GM18867 (cell line): ENCODE results near the gene MYO10.
"Not testable (repeated sequence)": the region's sequence is repeated elsewhere in the genome, so short reads cannot be mapped to it uniquely, and the experiment has no call there.

Experiments used
- ATAC-seq: cut with Tn5 transposase; IDR thresholded peaks from one replicate; pipeline ENCODE4 v1.9.1; 2021; ENCODE audit warnings: mild to moderate bottlenecking, moderate library complexity; ENCODE audit not compliant: unreplicated experiment

The MYO10 gene

GRCh38 chr5:16754601-16755000 lies 181.5 kb downstream of the MYO10 start:
- no peak for ATAC-seq

DNA sequence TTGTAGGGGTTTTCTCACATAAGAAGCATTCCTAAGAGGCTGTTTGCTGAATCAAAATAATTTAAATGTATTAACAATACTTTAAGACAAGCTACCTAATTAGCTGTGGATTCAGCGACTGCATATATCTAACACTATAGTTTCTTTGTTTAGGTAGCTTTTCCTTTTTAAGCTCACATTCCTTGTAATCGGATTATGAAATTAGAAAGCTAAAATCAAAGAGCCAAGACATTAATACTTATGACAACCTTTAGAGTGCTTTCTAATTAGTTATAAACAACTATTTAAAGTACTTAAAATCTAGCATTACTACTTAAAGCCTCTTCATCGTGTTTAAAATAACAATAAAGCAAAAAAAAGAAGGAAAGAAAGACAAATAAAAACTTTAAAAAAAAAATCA lies 182.0 kb downstream of the MYO10 start:
- no peak for ATAC-seq

DNA sequence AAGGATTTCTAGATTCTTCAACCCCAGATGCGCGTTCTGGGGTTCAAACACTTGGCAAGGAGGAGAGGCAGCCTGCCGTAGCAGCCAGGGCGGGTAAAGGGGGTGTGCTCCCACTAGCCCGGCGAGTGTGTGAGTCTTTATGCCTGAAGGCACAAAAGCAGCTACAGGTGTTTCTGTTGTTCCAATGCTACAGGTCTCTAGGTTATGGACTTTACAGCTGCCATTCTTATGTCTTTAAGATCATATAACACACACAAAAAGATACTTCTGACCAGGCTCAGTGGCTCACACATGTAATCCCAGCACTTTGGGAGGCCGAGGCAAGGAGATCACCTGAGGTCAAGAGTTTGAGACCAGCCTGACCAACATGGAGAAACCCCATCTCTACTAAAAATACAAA lies 185.6 kb downstream of the MYO10 start:
- no peak for ATAC-seq

- no peak for ATAC-seq
Measured at GRCh38 chr5:16749626-16750025, 186.5 kb downstream of the MYO10 start.

DNA sequence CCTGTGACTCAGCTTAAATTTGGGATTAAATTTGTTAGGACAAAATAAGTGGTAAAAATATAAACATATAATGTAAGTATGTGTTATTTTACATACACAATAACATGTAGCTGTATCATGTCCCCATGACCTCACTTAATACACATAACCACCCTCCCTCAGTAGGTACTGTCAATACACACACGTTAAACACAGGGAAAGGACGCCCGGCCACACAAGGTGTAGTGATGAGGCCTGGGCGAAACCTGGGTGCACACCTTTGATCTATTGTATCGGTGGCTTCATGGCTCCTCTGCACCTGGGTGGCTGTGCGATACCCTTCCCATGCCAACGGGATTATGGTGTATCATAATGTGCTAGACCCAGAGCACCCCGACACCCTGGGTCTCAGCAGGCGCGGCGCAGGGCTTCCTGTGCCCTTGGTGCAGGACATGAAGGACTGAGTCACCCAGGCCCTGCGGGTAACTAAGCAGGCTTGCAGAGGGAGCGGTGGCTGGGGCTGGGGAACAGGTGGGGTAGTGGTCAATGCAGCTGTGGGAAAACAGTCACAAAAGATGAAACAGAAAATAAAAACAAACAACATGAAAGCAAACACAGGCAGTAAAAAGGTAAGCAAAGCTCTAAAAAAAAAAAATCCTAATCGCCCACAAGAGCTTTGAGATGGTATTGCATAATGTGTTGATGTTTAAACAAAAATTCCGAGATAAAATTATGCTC lies 191.8 kb downstream of the MYO10 start:
- no peak for ATAC-seq

- no peak for ATAC-seq
Measured at GRCh38 chr5:16742938-16743337, 193.2 kb downstream of the MYO10 start.

DNA sequence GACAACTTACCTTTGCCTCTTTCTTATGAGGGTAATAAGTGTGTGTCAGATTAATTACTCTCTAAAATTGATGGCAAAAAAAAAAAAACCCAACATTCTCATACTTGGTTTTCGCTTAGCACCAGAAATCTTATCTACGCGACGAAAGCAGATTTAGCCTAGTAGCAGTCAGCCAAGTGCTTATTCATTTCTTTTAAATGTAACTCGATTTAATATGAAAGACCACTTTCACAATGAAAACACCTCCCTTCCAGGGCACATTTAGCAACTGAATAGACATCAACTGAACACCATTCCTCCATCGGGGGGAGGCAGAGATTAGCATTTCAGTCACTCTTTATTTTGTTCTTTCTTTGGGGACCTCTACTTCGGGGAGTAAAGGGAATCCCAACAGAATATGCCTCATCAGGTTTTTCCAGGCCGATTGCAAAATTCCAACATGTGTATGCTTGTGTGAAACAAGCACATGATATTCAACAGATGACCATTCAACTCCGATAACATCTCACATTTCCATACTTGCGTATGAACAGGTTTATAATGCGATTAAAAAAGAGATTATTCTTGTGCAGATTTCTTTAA lies 195.2 kb downstream of the MYO10 start:
- no peak for ATAC-seq

- ATAC-seq, result no peak
Measured at GRCh38 chr5:16740066-16740810, 195.8 kb downstream of the MYO10 start.

GRCh38 chr5:16738393-16738792 lies 197.7 kb downstream of the MYO10 start:
- ATAC-seq, result not testable (repeated sequence)

DNA sequence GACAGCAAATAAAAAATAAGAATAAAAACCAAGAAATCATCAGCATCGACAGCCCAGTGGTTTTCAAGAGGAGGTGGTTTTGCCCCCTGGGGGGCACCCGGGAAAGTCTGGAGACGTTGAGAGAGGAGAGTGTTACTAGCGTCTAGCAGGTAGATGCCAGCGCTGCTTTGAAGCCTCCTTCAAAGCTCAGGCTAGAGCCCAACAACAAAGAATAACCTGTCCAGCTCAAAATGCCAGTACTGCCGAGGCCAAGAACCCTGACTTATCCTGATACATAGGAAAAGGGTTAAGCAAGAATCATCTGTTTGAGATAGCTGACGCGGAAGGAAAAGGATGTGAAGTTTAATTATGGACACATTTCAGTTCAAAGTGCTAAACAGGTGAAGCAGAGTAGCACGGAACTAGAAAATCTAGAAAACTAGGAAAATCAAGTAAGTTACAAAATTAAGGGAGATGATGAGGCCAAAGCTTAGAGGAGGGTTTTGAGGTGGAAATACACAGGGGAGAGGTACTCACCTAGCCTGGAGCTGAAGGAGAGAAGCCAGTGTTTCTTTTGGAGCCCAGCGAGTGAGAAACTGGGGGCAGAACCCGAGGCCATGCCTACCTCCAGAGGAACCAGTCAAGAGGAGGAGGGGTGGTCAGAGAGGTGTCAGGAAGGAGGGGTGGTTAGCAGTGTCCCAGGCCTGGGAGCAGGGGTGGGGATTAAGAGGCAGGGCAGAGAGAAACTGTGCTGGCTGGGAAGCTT lies 198.3 kb downstream of the MYO10 start:
- no peak for ATAC-seq

- ATAC-seq, result no peak
Measured at GRCh38 chr5:16737209-16737608, 198.9 kb downstream of the MYO10 start.

- ATAC-seq, result no peak
Measured at GRCh38 chr5:16736158-16736995, 199.7 kb downstream of the MYO10 start.

- ATAC-seq, result no peak
Measured at GRCh38 chr5:16735101-16736060, 200.7 kb downstream of the MYO10 start.

DNA sequence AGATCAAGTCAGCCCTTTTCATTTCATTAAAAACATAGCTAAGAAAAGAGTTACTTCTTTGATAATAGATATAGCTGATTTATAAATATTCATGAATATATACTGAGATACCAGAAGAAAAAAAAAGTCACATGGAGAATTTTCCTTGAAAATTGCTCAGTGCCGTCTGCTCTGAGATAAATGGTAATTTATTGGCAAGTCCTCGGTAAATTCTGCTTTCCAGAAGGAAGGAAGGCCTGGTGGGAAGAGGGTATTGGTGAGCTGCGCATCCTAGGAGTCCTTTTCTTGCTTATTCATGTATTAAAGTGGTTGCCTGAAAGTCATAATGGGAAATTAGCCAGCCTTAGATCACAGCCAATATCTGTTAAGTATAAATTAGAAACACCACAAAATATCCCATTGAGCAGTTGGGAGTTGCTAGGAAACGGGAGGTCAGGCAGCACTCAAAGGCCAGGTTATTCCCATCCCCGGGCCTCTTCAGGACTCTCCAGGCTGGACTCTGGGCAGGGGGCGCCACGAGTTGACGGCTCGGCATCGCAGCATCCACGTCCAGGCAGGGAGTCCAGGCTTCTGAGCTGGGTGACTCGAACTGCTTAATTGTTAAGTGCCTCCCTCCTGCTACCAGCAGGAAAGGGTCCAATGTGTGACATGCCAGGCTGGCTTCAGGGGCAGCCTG lies 202.6 kb downstream of the MYO10 start:
- ATAC-seq, result no peak

GRCh38 chr5:16732356-16732755 lies 203.7 kb downstream of the MYO10 start:
- no peak for ATAC-seq

DNA sequence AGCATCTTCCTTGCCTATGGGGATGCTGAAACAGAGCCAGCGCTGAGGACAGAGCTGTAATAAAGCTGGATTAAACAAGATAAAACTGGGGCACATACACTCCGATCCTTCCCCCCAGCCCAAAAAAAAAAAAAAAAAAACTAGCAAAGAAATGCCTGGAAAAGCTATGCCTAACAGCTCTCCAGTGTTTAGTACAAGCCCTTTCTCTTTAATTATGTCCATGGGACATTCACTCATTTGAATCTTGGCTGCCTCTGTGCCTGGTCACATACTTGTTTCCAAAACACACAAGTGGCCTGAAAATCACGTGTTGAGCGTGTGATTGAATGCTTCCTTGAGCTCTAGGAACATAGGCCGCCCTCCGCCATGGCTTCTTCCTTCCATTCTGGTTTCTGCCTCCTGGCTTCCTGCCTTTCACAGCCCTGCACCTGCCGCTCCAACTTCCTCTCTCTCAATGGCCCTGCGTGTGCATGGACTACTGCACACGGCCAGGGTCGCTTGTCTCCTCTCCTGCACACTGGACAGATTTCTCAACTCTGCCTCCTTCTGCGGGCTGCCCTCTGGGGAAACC lies 208.2 kb downstream of the MYO10 start:
- ATAC-seq, result no peak

GRCh38 chr5:16726538-16726946 lies 209.5 kb downstream of the MYO10 start:
- no peak for ATAC-seq

GRCh38 chr5:16725575-16725974 lies 210.5 kb downstream of the MYO10 start:
- ATAC-seq, result no peak
